Stimulated activated CD8-positive, alpha-beta memory T cell treated with anti-CD3 and anti-CD28 coated beads, Interleukin-12 subunit alpha, Interleukin-12 subunit beta, amount 100 ng/mL, for 24 hours (primary cell): ENCODE results near the gene FGFR4.

Experiments used
- DNase-seq: peaks from one replicate; pipeline ENCODE4 v3.0.0-alpha.2; 2020; ENCODE audit errors: extremely low read depth

Gene FGFR4

DNA sequence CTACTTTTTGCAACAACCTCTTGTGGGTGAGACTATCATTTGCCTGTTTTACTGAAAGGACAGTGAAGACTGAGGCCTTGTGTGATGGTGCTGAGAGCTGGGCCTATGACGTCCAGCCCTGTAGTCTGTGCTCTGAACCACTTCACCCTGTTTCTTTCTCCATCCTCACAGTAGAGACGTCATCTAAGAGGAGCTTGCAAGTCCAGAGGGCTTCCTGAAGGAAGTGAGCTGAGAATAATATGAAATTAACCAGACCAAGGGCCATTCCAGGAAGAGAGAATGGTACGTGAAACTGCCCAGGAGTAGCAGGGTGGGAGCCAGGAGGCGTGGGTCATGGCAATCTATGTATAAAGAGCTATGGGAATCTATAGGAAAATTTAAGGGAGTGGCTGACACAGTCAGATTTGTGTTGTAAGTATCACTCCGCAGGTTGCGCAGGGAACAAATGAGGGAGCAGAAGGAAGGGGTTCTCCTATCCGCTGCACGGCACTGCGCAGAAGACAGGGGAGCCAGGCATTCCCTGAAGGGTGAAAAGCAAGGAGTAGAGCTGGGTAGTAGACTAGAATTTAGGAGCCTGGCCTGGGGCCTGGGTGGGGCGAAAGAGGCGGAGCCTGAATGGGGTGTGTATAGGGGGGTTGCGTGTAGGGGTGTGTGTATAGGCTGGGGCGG, 596 bp upstream of the FGFR4 start:
- DNase-seq, result no peak

DNA sequence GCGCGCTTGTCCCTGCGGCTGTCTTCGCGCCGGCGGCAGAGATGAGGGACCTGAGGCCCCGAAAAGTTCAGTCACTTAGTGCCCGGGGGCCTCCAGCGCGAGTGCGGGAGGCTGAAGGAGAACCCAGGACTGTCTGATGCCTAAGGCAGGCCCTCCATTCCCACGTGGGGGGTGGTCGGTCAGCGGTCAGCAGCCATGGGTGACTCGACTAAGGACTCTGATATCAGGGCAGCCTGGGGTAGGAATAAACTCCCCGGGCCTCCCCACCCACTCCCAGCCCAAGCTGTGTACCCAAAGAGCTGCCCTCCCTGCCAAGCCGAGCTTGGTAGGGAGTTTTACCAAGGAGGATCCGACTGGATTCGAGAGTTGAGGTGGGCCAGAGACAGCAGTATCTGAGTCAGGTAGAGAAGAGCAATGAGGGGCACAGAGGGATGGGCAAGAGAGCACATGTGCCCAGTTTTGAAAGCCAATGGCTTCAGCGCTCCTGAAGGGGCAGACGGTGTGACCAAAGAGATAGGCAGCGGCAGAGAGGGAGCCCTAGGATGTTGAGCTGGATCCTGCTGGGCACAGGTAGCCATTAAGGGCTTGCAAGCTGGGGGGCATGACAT, 787 bp downstream of the FGFR4 start:
- no peak for DNase-seq

GRCh38 chr5:177089127-177089526, 2.4 kb downstream of the FGFR4 start:
- no peak for DNase-seq

- DNase-seq, result no peak
Observed at GRCh38 chr5:177089825-177090641, 3.3 kb downstream of the FGFR4 start.

DNA sequence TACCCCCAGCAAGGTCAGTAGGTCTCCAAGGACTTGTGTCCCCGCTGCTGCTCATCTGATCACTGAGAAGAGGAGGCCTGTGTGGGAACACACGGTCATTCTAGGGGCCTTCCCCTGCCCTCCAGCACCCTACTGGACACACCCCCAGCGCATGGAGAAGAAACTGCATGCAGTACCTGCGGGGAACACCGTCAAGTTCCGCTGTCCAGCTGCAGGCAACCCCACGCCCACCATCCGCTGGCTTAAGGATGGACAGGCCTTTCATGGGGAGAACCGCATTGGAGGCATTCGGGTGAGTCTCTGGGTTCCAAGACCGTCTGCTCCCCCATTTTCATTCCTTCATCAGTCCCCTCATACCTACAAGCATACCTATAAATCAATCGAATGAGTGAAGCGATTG, 4.1 kb downstream of the FGFR4 start:
- no peak for DNase-seq

DNA sequence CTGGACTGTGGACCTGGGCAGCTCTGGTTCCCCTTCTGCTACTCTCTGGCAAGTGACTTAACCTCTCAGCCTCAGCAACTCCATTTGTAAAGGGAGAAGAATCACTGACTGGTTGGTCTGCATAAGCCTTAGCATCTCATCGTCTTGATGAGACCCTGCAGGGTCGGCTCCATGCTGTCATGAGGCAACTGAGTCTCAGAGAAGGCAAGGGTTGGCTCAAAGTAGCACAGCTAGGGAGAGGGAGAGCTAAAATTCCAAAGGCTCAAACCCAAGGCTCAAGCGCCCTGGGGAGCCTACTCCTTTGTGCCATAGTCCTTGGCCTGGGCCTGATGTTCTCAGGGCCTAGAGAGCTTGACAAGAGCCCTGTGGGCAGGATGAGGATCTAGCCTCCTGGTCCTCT, 4.5 kb downstream of the FGFR4 start:
- DNase-seq, result no peak

GRCh38 chr5:177092178-177093081, 5.7 kb downstream of the FGFR4 start:
- no peak for DNase-seq

- DNase-seq, result no peak
Observed at GRCh38 chr5:177093082-177093712, 6.5 kb downstream of the FGFR4 start.

GRCh38 chr5:177093803-177094202, 7.1 kb downstream of the FGFR4 start:
- DNase-seq, result no peak

DNA sequence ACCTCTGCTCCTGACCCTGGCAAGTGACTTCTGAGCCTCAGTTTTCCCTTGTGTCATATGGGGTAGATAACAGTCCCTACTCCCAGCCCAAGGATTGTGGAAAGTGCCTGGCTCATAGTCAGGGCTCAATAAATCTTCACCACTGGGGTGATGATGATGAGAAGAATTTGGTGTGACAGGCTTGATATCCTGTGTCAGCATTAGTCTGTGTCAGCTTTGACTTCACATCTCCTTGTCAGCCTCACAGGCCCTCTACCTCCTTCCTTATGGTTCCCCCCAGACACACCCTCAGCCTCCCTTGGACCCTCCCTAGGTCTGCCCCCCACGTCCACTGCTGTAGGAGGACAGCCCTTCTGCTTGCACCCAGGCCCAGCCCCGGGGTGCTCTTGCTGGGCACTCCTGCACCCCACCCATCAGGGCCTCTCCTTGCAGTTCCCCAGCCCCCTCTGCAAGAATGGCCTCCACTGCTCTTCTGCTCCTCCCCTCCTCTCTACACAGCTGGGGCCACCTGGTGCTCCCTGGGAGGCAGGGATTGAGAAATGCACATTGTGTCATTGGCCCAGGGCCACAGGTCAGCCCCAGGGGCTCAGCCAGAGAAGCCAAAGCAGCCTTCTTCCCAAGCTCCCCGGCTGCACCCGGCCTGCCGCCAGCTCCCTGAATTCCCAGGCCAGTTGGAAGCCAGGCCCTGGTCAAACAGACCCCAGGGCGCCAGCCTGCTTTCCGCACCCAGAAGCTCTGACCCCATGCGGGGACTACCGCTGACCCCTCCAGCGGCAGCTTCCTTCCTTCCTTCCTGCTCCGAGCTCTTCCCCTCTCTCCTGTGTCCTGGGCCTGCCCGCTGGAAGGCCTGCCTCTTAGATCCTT, 7.7 kb downstream of the FGFR4 start:
- DNase-seq, result no peak

GRCh38 chr5:177095088-177095669, 8.5 kb downstream of the FGFR4 start:
- DNase-seq, result no peak

- no peak for DNase-seq
Observed at GRCh38 chr5:177096162-177097015, 9.7 kb downstream of the FGFR4 start.

GRCh38 chr5:177097016-177097985, 10.6 kb downstream of the FGFR4 start:
- DNase-seq, result no peak

- no peak for DNase-seq
Observed at GRCh38 chr5:177098120-177098469, 11.4 kb downstream of the FGFR4 start.

- DNase-seq, result no peak
Observed at GRCh38 chr5:177098470-177099141, 11.9 kb downstream of the FGFR4 start.

- DNase-seq, result no peak
Observed at GRCh38 chr5:177099422-177100093, 12.8 kb downstream of the FGFR4 start.

GRCh38 chr5:177100714-177101121, 14.0 kb downstream of the FGFR4 start:
- DNase-seq, result no peak
